ENCODE measurements around the gene PEX6. TPM values are rescaled to one million over a fixed set of nuclear protein-coding genes. Genes with fewer than 3 reads are reported as not detected.

Gene PEX6
- total and polyA plus RNA-seq, 2 of the 13 experiments (the other 11 are each of a cell fraction or from before 2014, with no cell fraction given): 5.1 to 6.7 TPM

GRCh38 chr6:42984001-42984923 lies 5.3 kb upstream of the PEX6 start, which contains the start of gene PPP2R5D (continued):
- TF ChIP-seq EHMT2 (IDR thresholded peaks at IDR 0.05; ENCODE audit: borderline replicate concordance, low read depth, low read length) (no peak), NFYB (CRISPR knock-in tag; IDR thresholded peaks at IDR 0.05) (peak; percentile 94), PRPF4 (IDR thresholded peaks at IDR 0.05; ENCODE audit: low read depth, low read length, poor library complexity, severe bottlenecking) (no peak), ZFAT (CRISPR knock-in tag; conservative IDR thresholded peaks at IDR 0.05) (no peak), GTF3A (CRISPR knock-in tag; conservative IDR thresholded peaks at IDR 0.05) (no peak; the same call in 1 of the 2 replicates), SNRNP70 (IDR thresholded peaks at IDR 0.05; ENCODE audit: low read depth, low read length) (no peak), MXD4 (CRISPR knock-in tag; IDR thresholded peaks at IDR 0.05) (no peak), MBD4 (IDR thresholded peaks at IDR 0.05; ENCODE audit: borderline replicate concordance, low read length) (no peak), CBFB (CRISPR knock-in tag; IDR thresholded peaks at IDR 0.05) (no peak), ZMAT3 (CRISPR knock-in tag; conservative IDR thresholded peaks at IDR 0.05) (peak; percentile 57; the same call in 1 of the 2 replicates), MXD3 (CRISPR knock-in tag; IDR thresholded peaks at IDR 0.05) (0 out of 2 replicates have a peak, but pooled peaks have one; percentile 67)
- TF ChIP-seq, protein P1, sequence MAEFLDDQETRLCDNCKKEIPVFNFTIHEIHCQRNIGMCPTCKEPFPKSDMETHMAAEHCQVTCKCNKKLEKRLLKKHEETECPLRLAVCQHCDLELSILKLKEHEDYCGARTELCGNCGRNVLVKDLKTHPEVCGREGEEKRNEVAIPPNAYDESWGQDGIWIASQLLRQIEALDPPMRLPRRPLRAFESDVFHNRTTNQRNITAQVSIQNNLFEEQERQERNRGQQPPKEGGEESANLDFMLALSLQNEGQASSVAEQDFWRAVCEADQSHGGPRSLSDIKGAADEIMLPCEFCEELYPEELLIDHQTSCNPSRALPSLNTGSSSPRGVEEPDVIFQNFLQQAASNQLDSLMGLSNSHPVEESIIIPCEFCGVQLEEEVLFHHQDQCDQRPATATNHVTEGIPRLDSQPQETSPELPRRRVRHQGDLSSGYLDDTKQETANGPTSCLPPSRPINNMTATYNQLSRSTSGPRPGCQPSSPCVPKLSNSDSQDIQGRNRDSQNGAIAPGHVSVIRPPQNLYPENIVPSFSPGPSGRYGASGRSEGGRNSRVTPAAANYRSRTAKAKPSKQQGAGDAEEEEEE (CRISPR knock-in tag; IDR thresholded peaks at IDR 0.05; ENCODE audit: borderline replicate concordance): 0 out of 2 replicates have a peak, but pooled peaks have one; percentile 11
- TF ChIP-seq, protein P2, sequence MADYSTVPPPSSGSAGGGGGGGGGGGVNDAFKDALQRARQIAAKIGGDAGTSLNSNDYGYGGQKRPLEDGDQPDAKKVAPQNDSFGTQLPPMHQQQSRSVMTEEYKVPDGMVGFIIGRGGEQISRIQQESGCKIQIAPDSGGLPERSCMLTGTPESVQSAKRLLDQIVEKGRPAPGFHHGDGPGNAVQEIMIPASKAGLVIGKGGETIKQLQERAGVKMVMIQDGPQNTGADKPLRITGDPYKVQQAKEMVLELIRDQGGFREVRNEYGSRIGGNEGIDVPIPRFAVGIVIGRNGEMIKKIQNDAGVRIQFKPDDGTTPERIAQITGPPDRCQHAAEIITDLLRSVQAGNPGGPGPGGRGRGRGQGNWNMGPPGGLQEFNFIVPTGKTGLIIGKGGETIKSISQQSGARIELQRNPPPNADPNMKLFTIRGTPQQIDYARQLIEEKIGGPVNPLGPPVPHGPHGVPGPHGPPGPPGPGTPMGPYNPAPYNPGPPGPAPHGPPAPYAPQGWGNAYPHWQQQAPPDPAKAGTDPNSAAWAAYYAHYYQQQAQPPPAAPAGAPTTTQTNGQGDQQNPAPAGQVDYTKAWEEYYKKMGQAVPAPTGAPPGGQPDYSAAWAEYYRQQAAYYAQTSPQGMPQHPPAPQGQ (CRISPR knock-in tag; IDR thresholded peaks at IDR 0.05; ENCODE audit: borderline replicate concordance): no peak
- TF ChIP-seq, protein P3, sequence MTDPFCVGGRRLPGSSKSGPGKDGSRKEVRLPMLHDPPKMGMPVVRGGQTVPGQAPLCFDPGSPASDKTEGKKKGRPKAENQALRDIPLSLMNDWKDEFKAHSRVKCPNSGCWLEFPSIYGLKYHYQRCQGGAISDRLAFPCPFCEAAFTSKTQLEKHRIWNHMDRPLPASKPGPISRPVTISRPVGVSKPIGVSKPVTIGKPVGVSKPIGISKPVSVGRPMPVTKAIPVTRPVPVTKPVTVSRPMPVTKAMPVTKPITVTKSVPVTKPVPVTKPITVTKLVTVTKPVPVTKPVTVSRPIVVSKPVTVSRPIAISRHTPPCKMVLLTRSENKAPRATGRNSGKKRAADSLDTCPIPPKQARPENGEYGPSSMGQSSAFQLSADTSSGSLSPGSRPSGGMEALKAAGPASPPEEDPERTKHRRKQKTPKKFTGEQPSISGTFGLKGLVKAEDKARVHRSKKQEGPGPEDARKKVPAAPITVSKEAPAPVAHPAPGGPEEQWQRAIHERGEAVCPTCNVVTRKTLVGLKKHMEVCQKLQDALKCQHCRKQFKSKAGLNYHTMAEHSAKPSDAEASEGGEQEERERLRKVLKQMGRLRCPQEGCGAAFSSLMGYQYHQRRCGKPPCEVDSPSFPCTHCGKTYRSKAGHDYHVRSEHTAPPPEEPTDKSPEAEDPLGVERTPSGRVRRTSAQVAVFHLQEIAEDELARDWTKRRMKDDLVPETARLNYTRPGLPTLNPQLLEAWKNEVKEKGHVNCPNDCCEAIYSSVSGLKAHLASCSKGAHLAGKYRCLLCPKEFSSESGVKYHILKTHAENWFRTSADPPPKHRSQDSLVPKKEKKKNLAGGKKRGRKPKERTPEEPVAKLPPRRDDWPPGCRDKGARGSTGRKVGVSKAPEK (CRISPR knock-in tag; IDR thresholded peaks at IDR 0.05; ENCODE audit: borderline replicate concordance): no peak
- TF ChIP-seq, protein P4, sequence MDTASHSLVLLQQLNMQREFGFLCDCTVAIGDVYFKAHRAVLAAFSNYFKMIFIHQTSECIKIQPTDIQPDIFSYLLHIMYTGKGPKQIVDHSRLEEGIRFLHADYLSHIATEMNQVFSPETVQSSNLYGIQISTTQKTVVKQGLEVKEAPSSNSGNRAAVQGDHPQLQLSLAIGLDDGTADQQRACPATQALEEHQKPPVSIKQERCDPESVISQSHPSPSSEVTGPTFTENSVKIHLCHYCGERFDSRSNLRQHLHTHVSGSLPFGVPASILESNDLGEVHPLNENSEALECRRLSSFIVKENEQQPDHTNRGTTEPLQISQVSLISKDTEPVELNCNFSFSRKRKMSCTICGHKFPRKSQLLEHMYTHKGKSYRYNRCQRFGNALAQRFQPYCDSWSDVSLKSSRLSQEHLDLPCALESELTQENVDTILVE (CRISPR knock-in tag; IDR thresholded peaks at IDR 0.05): 0 out of 2 replicates have a peak, but pooled peaks have one; percentile 52
- TF ChIP-seq, protein P5, sequence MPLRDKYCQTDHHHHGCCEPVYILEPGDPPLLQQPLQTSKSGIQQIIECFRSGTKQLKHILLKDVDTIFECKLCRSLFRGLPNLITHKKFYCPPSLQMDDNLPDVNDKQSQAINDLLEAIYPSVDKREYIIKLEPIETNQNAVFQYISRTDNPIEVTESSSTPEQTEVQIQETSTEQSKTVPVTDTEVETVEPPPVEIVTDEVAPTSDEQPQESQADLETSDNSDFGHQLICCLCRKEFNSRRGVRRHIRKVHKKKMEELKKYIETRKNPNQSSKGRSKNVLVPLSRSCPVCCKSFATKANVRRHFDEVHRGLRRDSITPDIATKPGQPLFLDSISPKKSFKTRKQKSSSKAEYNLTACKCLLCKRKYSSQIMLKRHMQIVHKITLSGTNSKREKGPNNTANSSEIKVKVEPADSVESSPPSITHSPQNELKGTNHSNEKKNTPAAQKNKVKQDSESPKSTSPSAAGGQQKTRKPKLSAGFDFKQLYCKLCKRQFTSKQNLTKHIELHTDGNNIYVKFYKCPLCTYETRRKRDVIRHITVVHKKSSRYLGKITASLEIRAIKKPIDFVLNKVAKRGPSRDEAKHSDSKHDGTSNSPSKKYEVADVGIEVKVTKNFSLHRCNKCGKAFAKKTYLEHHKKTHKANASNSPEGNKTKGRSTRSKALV (CRISPR knock-in tag; IDR thresholded peaks at IDR 0.05): peak; percentile 95

Data from HepG2 (cell line).